ENCODE results near the gene KCTD3. TPM values are rescaled to one million over a fixed set of nuclear protein-coding genes. Genes with fewer than 3 reads are reported as not detected.
A peak's percentile ranks its signal among the peaks of the same experiment; 100 is the strongest.

The KCTD3 gene
- total RNA-seq, 4 donors from 2014 or later = 41.4 to 66.4 (median 52.3) TPM

DNA sequence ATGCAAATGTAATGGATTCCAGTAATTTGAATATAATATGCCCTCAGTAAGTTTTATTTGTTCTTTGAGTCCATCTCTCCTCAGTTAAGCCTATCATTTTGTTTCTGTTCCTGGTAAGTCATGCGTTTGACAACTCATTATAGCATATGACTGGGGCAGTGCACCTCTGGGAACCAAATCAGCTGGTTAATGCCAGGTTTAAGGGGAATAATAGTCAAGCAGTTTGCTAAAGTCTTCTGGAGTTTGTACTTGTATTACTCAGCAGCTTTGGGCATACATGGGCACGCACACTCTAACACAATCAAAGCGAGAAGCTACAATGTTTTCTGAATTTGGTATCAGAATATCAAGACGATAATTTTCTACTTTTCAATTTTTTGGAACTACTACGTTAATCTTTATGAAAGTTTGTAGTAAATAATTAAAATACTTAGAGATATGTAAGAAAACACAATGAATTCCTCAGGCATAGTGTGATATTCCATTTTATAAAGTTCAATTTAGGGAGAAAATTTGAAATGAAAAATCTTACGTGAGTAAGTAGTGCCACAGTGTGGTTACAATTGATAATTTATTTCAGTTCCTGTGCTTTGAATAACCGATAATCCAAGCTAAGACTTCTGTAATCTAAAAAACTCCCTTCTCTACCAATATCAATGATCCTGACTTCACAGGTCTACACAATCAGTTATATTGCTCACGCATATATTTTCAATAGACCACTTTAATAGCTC lies 43.8 kb upstream of the KCTD3 start:
- intact Hi-C loops (cut with DNase I) = loop anchor here (10.0 kb wide), 2 partner anchors 868 to 898 kb away; no protein-coding TSS in a partner anchor
- Histone ChIP-seq H3K36me3 (no peaks in the 10 kb centered on the region), H3K4me3 (replicated peaks in 1 of 3) (no peak overlapping the region), H3K27ac (no peak overlapping the region), H3K4me1 (no peaks in the 10 kb centered on the region), H3K9me3 (no peaks in the 10 kb centered on the region), H3K27me3 (no peaks in the 10 kb centered on the region)
- WGBS, 2 donors = 78 to 83% methylated on average over 8 of the region's 8 CpGs
- DNase-seq = no peak
- TF ChIP-seq POLR2A (IDR thresholded peaks at IDR 0.05) = no peak
- TF ChIP-seq, protein P1, sequence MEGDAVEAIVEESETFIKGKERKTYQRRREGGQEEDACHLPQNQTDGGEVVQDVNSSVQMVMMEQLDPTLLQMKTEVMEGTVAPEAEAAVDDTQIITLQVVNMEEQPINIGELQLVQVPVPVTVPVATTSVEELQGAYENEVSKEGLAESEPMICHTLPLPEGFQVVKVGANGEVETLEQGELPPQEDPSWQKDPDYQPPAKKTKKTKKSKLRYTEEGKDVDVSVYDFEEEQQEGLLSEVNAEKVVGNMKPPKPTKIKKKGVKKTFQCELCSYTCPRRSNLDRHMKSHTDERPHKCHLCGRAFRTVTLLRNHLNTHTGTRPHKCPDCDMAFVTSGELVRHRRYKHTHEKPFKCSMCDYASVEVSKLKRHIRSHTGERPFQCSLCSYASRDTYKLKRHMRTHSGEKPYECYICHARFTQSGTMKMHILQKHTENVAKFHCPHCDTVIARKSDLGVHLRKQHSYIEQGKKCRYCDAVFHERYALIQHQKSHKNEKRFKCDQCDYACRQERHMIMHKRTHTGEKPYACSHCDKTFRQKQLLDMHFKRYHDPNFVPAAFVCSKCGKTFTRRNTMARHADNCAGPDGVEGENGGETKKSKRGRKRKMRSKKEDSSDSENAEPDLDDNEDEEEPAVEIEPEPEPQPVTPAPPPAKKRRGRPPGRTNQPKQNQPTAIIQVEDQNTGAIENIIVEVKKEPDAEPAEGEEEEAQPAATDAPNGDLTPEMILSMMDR (IDR thresholded peaks at IDR 0.05) = peak in 1 of 6 experiments; percentile 23

DNA sequence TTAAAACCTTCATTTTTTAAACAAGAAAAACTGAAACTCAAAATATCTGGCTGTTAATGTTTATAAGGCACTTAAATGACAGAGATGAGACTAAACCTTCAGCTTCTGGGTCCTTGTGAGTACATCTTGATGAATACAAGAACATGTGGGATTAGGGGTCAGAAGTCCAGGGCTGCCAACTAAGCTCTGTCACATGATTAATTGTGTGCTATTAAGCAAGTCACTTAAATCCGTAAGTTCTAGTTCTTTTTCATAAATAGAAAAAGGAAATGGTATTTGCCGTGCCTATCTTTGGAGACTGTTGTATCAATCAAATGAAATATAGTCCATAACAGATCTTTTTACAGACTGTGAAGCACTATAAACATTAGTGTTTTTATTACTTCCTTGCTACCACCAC lies 43.2 kb upstream of the KCTD3 start:
- Histone ChIP-seq H3K27ac (no peak overlapping the region), H3K4me3 (replicated peaks in 1 of 3) (no peak overlapping the region), H3K27me3 (no peaks in the 10 kb centered on the region), H3K4me1 (no peaks in the 10 kb centered on the region), H3K9me3 (no peaks in the 10 kb centered on the region), H3K36me3 (no peaks in the 10 kb centered on the region)
- TF ChIP-seq, protein P1 (IDR thresholded peaks at IDR 0.05) = no peak
- TF ChIP-seq POLR2A (IDR thresholded peaks at IDR 0.05) = no peak
- intact Hi-C loops (cut with DNase I) = loop anchor here (10.0 kb wide), 2 partner anchors 869 to 899 kb away; no protein-coding TSS in a partner anchor
- WGBS, 2 donors = 66 to 73% methylated on average over 2 of the region's 2 CpGs
- no peak for DNase-seq

DNA sequence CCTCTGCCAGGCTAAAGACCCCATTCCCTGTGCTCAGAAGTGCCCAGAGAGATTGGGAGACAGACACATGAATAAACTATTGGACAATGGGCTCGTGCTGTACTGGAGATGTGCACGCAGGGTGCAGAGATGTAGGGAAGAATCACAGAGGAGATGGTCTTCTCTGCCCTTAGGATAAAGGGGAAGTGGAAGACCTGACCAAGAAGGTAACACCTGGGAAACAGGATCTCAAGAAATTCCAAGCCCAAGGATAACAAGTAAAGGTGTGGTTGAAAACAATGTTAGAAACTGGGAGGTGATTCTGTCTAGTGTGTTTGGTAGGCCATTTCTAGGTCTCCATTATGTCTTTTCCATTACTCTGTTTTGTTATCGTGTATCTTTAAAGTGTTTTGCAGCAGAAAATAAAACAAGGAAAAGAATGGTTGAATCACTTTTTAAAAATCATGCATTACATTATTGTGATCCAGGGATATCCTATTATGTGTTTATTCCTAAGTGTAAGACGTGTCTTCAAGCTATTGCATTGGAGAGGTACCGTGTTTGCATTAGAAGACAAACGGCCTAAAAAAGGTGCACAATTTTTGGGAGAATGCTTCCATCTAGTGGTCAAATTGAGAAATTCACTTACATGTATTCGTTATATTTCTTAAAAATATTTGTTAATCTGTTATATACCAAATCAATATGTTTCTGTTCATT lies 40.8 kb upstream of the KCTD3 start:
- no peak overlapping the region for H3K27ac ChIP-seq
- H3K4me1 ChIP-seq = no peaks in the 10 kb centered on the region
- H3K4me3 ChIP-seq (replicated peaks in 1 of 3) = no peak overlapping the region
- no peaks in the 10 kb centered on the region for H3K36me3 ChIP-seq
- no peak for DNase-seq
- H3K27me3 ChIP-seq = no peaks in the 10 kb centered on the region
- H3K9me3 ChIP-seq = no peaks in the 10 kb centered on the region
- no peak for TF ChIP-seq POLR2A (IDR thresholded peaks at IDR 0.05)
- TF ChIP-seq, protein P1 (IDR thresholded peaks at IDR 0.05) = peak; percentile 38 to 80 (median 67)
- WGBS, 2 donors = 35 to 38% methylated on average over 7 of the region's 7 CpGs
- intact Hi-C loops (cut with DNase I) = loop anchor here (10.0 kb wide), 2 partner anchors 871 to 901 kb away; no protein-coding TSS in a partner anchor

DNA sequence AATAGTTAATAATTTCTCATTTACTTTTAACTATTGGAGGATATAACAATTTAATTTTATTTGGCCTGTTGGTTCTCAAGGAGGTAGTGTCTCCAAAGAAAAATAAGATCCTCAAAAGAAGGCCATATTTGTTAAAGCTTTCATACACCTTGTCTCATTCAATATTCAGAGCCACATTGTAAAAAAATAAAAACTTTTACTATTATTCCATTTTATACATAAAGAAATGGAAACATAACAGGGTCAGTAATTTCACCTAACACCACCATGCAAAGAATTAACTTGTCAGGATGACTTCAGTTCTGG lies 40.3 kb upstream of the KCTD3 start:
- intact Hi-C loops (cut with DNase I) = loop anchor here (10.0 kb wide), 2 partner anchors 872 to 902 kb away; no protein-coding TSS in a partner anchor
- no peak for DNase-seq
- H3K36me3 ChIP-seq = no peaks in the 10 kb centered on the region
- no peak for TF ChIP-seq POLR2A (IDR thresholded peaks at IDR 0.05)
- TF ChIP-seq, protein P1 (IDR thresholded peaks at IDR 0.05) = no peak
- no peaks in the 10 kb centered on the region for H3K4me1 ChIP-seq
- no peaks in the 10 kb centered on the region for H3K27me3 ChIP-seq
- no peaks in the 10 kb centered on the region for H3K9me3 ChIP-seq
- H3K4me3 ChIP-seq (replicated peaks in 1 of 3) = no peak overlapping the region
- no peak overlapping the region for H3K27ac ChIP-seq

DNA sequence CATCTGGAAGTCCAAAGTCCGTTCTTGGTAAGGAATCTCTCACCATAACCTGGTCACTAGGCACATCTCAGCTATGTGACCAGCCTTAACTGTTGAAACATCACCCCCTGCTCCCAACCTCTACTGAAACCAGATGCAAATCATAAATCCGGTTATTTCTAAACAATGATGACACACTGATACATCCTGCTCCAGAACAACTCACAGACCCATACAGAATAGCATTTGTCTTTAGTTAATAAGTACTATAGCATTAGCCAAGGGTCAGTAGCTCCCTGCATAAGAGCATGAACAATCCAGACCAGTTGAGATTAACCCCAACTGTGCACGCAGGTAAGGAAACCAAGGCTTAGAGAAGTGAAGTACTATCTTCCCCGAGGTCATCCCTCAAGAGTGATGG lies 38.0 kb upstream of the KCTD3 start:
- H3K27ac ChIP-seq = no peak overlapping the region
- no peaks in the 10 kb centered on the region for H3K4me1 ChIP-seq
- WGBS, 2 donors = 66 to 69% methylated on average over 3 to 4 of the region's 4 CpGs
- H3K27me3 ChIP-seq = no peaks in the 10 kb centered on the region
- H3K4me3 ChIP-seq (replicated peaks in 1 of 3) = no peak overlapping the region
- TF ChIP-seq POLR2A (IDR thresholded peaks at IDR 0.05) = no peak
- TF ChIP-seq, protein P1 (IDR thresholded peaks at IDR 0.05) = no peak
- intact Hi-C loops (cut with DNase I) = loop anchor here (10.0 kb wide), 2 partner anchors 874 to 904 kb away; no protein-coding TSS in a partner anchor
- no peak for DNase-seq
- H3K9me3 ChIP-seq = no peaks in the 10 kb centered on the region
- H3K36me3 ChIP-seq = no peaks in the 10 kb centered on the region

Measured in thyroid gland (tissue), 4 donors.